Mammary epithelial cell (primary cell): Measurements from ENCODE around the gene DUSP15.

Source experiments
- EZH2 ChIP-seq: IDR thresholded peaks from 2 replicates; pipeline ENCODE4 v1.6.1; 2012; ENCODE audit warnings: low read length, inconsistent platforms, borderline replicate concordance
- TF ChIP-seq, protein P1 (sequence below), 2 donors: IDR thresholded peaks in 1 of 2; conservative IDR thresholded peaks in 1 of 2; 2 replicates each; pipeline ENCODE4 v1.5.1; 2011 to 2012; ENCODE audit warnings: inconsistent platforms in 2 of 2, low read length in 2 of 2, mild to moderate bottlenecking in 2 of 2, control low read depth in 1 of 2, low read depth in 1 of 2; ENCODE audit not compliant: insufficient read depth in 1 of 2; ENCODE audit errors: extremely low read depth in 1 of 2

DNA sequence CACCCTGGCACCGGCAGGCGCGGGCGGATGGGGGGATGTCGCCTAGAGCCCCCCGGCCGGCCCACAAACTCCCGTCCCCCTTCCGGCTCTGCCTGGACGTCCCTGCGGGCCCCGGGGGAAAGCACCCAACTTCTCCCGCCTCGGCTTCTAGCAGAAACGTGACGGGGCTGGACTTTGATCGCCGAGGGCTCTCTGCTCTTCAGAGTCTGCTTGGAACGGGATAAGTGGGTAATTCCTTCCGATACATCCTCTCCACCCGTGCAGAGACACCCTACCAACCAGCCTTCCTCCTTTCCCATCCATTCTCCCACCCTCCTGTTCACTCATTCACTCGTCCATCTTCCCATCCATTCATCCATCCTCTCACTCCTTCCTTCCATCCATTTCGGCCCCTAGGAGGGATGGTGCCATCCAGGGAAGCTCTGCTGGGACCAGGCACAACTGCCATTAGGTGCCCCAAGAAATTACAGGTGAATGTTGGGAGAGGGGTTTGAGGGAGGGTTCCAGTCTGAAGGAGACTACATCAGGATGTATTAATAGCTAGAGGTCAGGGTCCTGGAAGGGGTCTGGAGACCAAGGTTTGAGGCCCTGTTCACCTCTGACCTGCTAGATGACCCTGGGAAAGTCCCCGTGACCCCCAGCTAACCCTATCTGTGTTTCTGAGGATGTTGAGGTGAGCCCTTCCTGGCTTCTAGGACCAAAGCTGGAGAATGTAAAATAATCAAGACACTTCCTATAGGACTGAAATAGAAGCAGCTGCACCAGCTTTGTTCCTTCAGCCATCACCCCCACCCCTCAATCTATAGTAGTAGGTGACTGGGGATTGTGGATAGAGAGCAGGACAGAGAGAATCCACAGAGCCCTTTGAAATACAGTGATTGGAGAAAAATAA is 645 bp upstream of the DUSP15 start:
- TF ChIP-seq, protein P1, sequence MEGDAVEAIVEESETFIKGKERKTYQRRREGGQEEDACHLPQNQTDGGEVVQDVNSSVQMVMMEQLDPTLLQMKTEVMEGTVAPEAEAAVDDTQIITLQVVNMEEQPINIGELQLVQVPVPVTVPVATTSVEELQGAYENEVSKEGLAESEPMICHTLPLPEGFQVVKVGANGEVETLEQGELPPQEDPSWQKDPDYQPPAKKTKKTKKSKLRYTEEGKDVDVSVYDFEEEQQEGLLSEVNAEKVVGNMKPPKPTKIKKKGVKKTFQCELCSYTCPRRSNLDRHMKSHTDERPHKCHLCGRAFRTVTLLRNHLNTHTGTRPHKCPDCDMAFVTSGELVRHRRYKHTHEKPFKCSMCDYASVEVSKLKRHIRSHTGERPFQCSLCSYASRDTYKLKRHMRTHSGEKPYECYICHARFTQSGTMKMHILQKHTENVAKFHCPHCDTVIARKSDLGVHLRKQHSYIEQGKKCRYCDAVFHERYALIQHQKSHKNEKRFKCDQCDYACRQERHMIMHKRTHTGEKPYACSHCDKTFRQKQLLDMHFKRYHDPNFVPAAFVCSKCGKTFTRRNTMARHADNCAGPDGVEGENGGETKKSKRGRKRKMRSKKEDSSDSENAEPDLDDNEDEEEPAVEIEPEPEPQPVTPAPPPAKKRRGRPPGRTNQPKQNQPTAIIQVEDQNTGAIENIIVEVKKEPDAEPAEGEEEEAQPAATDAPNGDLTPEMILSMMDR (conservative IDR thresholded peaks at IDR 0.05 in 1 of 2, IDR thresholded peaks at IDR 0.05 in 1 of 2; ENCODE audit: extremely low read depth in 1 of 2, insufficient read depth in 1 of 2, low read depth in 1 of 2, low read length in 2 of 2), result no peak
- TF ChIP-seq EZH2, result peak; percentile 100
